Mesodermal cell (in vitro differentiated cells): ENCODE results near the gene CASP3.

ENCODE experiments used
- H3K27ac ChIP-seq: 2 replicates; pipeline ENCODE4 v1.7.0; 2013; ENCODE audit warnings: mild to moderate bottlenecking, low read depth, low read length, moderate library complexity; ENCODE audit not compliant: severe bottlenecking
- H3K36me3 ChIP-seq: 2 replicates; pipeline ENCODE4 v1.7.1; 2013; ENCODE audit warnings: mild to moderate bottlenecking, low read length, moderate library complexity; ENCODE audit not compliant: control insufficient read depth, insufficient read depth
- H3K4me1 ChIP-seq: one replicate; pipeline ENCODE4 v1.7.1; 2013; ENCODE audit warnings: mild to moderate bottlenecking, low read length; ENCODE audit not compliant: insufficient read depth, control insufficient read depth, poor library complexity, severe bottlenecking
- H3K4me3 ChIP-seq: 2 replicates; pipeline ENCODE4 v1.7.0; 2013; ENCODE audit warnings: low read length, control low read depth, mild to moderate bottlenecking; ENCODE audit not compliant: insufficient read depth, poor library complexity, severe bottlenecking; ENCODE audit errors: extremely low read depth
- H3K9me3 ChIP-seq: 2 replicates; pipeline ENCODE4 v1.7.1; 2013; ENCODE audit warnings: mild to moderate bottlenecking, low read length, moderate library complexity; ENCODE audit not compliant: control insufficient read depth
- WGBS, 2 experiments: methylation state at CpG; one replicate each; pipeline ENCODE4 v1.1.5; 2013; ENCODE audit warnings: missing lambda C conversion rate in 2 of 2; ENCODE audit not compliant: insufficient coverage in 2 of 2; 5-methylcytosine and 5-hydroxymethylcytosine counted together

Gene CASP3

GRCh38 chr4:184648054-184648312 is 1.3 kb downstream of the CASP3 start:
- 5 to 6% methylated on average over 6 of the region's 6 CpGs for WGBS, 2 experiments
- H3K4me3 ChIP-seq: peak overlapping the region; percentile 86
- H3K36me3 ChIP-seq: peaks cover 8% of the 10 kb centered on the region
- no peaks in the 10 kb centered on the region for H3K9me3 ChIP-seq
- peaks cover 20% of the 10 kb centered on the region for H3K4me1 ChIP-seq
- H3K27ac ChIP-seq: peak overlapping the region; percentile 46

- H3K9me3 ChIP-seq: no peaks in the 10 kb centered on the region
- peak overlapping the region; percentile 86 for H3K4me3 ChIP-seq
- peaks cover 20% of the 10 kb centered on the region for H3K4me1 ChIP-seq
- H3K36me3 ChIP-seq: peaks cover 10% of the 10 kb centered on the region
- WGBS, 2 experiments: 50 to 56% methylated on average over 3 of the region's 7 CpGs
- peak overlapping the region; percentile 1 for H3K27ac ChIP-seq
Observed at GRCh38 chr4:184647266-184648053, 1.8 kb downstream of the CASP3 start.

- peaks cover 20% of the 10 kb centered on the region for H3K4me1 ChIP-seq
- no peak overlapping the region for H3K4me3 ChIP-seq
Observed at GRCh38 chr4:184645904-184646610, 3.2 kb downstream of the CASP3 start.

GRCh38 chr4:184644553-184645307 is 4.5 kb downstream of the CASP3 start:
- H3K36me3 ChIP-seq: peaks cover 31% of the 10 kb centered on the region
- peaks cover 20% of the 10 kb centered on the region for H3K4me1 ChIP-seq
- no peaks in the 10 kb centered on the region for H3K9me3 ChIP-seq
- 59 to 63% methylated on average over 5 of the region's 9 CpGs for WGBS, 2 experiments
- peak overlapping the region; percentile 76 for H3K27ac ChIP-seq
- no peak overlapping the region for H3K4me3 ChIP-seq

More at GRCh38 chr4:184645904-184646610, 3.2 kb downstream of the CASP3 start:
- WGBS, 2 experiments: 72 to 86% methylated on average over 1 to 2 of the region's 6 CpGs
- Histone ChIP-seq H3K36me3 (peaks cover 23% of the 10 kb centered on the region), H3K9me3 (no peaks in the 10 kb centered on the region), H3K27ac (no peak overlapping the region)

GRCh38 chr4:184643731-184644130 is 5.5 kb downstream of the CASP3 start:
- peaks cover 36% of the 10 kb centered on the region for H3K36me3 ChIP-seq
- H3K27ac ChIP-seq: no peak overlapping the region
- 57 to 86% methylated on average over 1 of the region's 1 CpG for WGBS, 2 experiments
- peaks cover 20% of the 10 kb centered on the region for H3K4me1 ChIP-seq
- H3K4me3 ChIP-seq: no peak overlapping the region
- no peaks in the 10 kb centered on the region for H3K9me3 ChIP-seq

GRCh38 chr4:184641451-184641850 is 7.8 kb downstream of the CASP3 start:
- 85 to 100% methylated on average over 2 to 5 of the region's 5 CpGs for WGBS, 2 experiments
- no peak overlapping the region for H3K4me3 ChIP-seq
- no peaks in the 10 kb centered on the region for H3K9me3 ChIP-seq
- H3K27ac ChIP-seq: no peak overlapping the region
- H3K4me1 ChIP-seq: peaks cover 6% of the 10 kb centered on the region
- peaks cover 53% of the 10 kb centered on the region for H3K36me3 ChIP-seq

- H3K36me3 ChIP-seq: peaks cover 57% of the 10 kb centered on the region
- no peaks in the 10 kb centered on the region for H3K9me3 ChIP-seq
- WGBS, 2 experiments: no CpG with 5 or more reads among the region's 3 CpGs
- H3K4me3 ChIP-seq: no peak overlapping the region
- H3K4me1 ChIP-seq: peaks cover 5% of the 10 kb centered on the region
- no peak overlapping the region for H3K27ac ChIP-seq
Observed at GRCh38 chr4:184641022-184641421, 8.2 kb downstream of the CASP3 start.

DNA sequence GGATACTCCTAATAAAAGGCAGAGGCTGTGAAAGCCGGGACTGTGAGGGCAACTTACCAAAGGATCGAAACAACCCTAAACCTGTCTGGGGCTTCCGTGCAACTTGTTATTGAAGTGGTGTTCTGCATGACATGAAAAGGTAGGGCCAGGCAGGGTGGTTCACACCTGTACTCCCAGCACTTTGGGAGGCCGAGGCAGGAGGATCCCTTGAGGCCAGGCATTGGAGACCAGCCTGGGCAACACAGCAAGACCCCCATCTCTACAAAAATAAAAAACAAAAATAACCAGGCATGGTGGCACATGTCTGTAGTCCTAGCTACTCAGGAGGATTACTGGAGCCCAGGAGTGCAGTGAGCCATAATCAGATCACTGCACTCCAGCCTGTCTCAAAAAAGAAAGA is 12.3 kb downstream of the CASP3 start:
- H3K4me3 ChIP-seq: no peak overlapping the region
- H3K9me3 ChIP-seq: no peaks in the 10 kb centered on the region
- H3K4me1 ChIP-seq: no peaks in the 10 kb centered on the region
- 67 to 92% methylated on average over 2 to 3 of the region's 4 CpGs for WGBS, 2 experiments
- H3K36me3 ChIP-seq: peaks cover 71% of the 10 kb centered on the region
- H3K27ac ChIP-seq: no peak overlapping the region

DNA sequence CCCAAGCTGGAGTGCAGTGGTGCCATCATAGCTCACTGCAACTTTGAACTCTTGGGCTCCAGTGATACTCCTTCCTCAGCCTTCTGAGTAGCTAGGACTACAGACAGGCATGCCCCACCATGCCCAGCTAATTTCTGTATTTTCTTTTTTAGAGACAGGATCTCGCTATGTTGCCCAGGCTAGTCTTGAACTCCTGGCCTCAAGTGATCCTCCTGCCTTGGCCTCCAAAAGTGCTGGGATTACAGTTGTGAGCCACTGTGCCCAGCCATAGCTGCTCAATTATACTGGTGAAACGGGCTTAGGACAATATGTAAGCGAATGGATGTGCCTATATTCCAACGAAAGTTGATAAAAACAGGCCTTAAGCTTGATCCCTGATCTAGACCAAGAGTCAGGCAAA is 13.1 kb downstream of the CASP3 start:
- Histone ChIP-seq H3K36me3 (peaks cover 71% of the 10 kb centered on the region), H3K9me3 (no peaks in the 10 kb centered on the region), H3K4me1 (no peaks in the 10 kb centered on the region), H3K4me3 (no peak overlapping the region), H3K27ac (no peak overlapping the region)
- WGBS, 2 experiments: 88 to 95% methylated on average over 4 of the region's 4 CpGs

DNA sequence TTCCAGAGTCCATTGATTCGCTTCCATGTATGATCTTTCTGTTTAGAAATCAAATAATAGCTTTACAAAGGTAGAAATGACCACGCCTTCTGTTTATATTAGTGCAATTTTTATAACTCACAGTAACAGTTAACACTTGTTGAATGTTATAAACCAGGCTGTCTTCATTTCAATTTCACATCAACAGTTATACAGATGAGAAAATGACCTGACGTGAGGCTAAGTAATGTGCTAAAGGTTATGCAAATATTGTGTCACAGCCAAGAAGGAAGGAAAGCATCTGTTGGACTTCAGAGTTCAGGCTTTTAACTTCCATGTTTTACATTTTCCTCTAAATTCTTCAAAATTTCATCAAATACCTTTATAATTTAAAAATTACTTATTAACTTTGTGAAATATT is 13.9 kb downstream of the CASP3 start:
- no peak overlapping the region for H3K27ac ChIP-seq
- no peak overlapping the region for H3K4me3 ChIP-seq
- WGBS, 2 experiments: no CpG with 5 or more reads among the region's 3 CpGs
- no peaks in the 10 kb centered on the region for H3K9me3 ChIP-seq
- H3K4me1 ChIP-seq: no peaks in the 10 kb centered on the region
- peaks cover 74% of the 10 kb centered on the region for H3K36me3 ChIP-seq
